GM18907 (cell line): ENCODE measurements around the gene DROSHA.
"Not testable (repeated sequence)": the region's sequence is repeated elsewhere in the genome, so short reads cannot be mapped to it uniquely, and the experiment has no call there.

ENCODE experiments used
- ATAC-seq: cut with Tn5 transposase; IDR thresholded peaks from one replicate; pipeline ENCODE4 v1.9.1; 2021; ENCODE audit warnings: mild to moderate bottlenecking, moderate library complexity; ENCODE audit not compliant: unreplicated experiment

The DROSHA gene

GRCh38 chr5:31385774-31386537, 145.9 kb downstream of the DROSHA start:
- ATAC-seq: no peak

GRCh38 chr5:31383734-31384133, 148.2 kb downstream of the DROSHA start:
- ATAC-seq: no peak

- no peak for ATAC-seq
These were observed 149.6 kb downstream of the DROSHA start for GRCh38 chr5:31382051-31382878.

GRCh38 chr5:31381299-31381698, 150.6 kb downstream of the DROSHA start:
- ATAC-seq: no peak

GRCh38 chr5:31380049-31380448, 151.8 kb downstream of the DROSHA start:
- no peak for ATAC-seq

- no peak for ATAC-seq
These were observed 153.1 kb downstream of the DROSHA start for GRCh38 chr5:31378838-31379237.

GRCh38 chr5:31378136-31378535, 153.8 kb downstream of the DROSHA start:
- no peak for ATAC-seq

- ATAC-seq: no peak
These were observed 154.5 kb downstream of the DROSHA start for GRCh38 chr5:31377274-31377946.

- ATAC-seq: no peak
These were observed 155.7 kb downstream of the DROSHA start for GRCh38 chr5:31375999-31376720.

- no peak for ATAC-seq
These were observed 159.8 kb downstream of the DROSHA start for GRCh38 chr5:31372124-31372523.

GRCh38 chr5:31366941-31367340, 165.0 kb downstream of the DROSHA start:
- ATAC-seq: no peak

GRCh38 chr5:31365776-31366175, 166.1 kb downstream of the DROSHA start:
- no peak for ATAC-seq

- ATAC-seq: no peak
These were observed 166.8 kb downstream of the DROSHA start for GRCh38 chr5:31364881-31365636.

- no peak for ATAC-seq
These were observed 168.8 kb downstream of the DROSHA start for GRCh38 chr5:31362931-31363568.

- ATAC-seq: no peak
These were observed 169.4 kb downstream of the DROSHA start for GRCh38 chr5:31362529-31362900.

- ATAC-seq: not testable (repeated sequence)
These were observed 170.0 kb downstream of the DROSHA start for GRCh38 chr5:31361704-31362528.

- ATAC-seq: no peak
These were observed 170.7 kb downstream of the DROSHA start for GRCh38 chr5:31361234-31361633.

- no peak for ATAC-seq
These were observed 172.1 kb downstream of the DROSHA start for GRCh38 chr5:31359839-31360238.

GRCh38 chr5:31357038-31357437, 174.9 kb downstream of the DROSHA start:
- no peak for ATAC-seq
